Loucy (cell line): ENCODE data around the gene CRABP1.

Source experiments
- H2AFZ ChIP-seq: fragments of 200-600 bp; sonication (generic); 2 replicates; pipeline ENCODE4 v1.6.0; 2016; ENCODE audit warnings: antibody characterized with exemption, mild to moderate bottlenecking, low read length, moderate library complexity
- H3F3A ChIP-seq: fragments of 200-600 bp; 2 replicates; pipeline ENCODE4 v1.6.0; 2016; ENCODE audit warnings: antibody characterized with exemption, low read depth, mild to moderate bottlenecking
- H3K27me3 ChIP-seq: fragments of 200-600 bp; sonication (generic); 2 replicates; pipeline ENCODE4 v1.6.1; 2014; ENCODE audit warnings: low read length, mild to moderate bottlenecking; ENCODE audit not compliant: insufficient read depth, poor library complexity, severe bottlenecking
- H3K36me3 ChIP-seq: fragments of 200-600 bp; sonication (generic); 2 replicates; pipeline ENCODE4 v1.6.1; 2016; ENCODE audit warnings: low read length; ENCODE audit not compliant: insufficient read depth
- H3K4me1 ChIP-seq: fragments of 200-600 bp; sonication (generic); 2 replicates; pipeline ENCODE4 v1.5.1; 2014; ENCODE audit warnings: low read length, mild to moderate bottlenecking; ENCODE audit not compliant: insufficient read depth, poor library complexity, severe bottlenecking
- H3K4me2 ChIP-seq: fragments of 200-600 bp; sonication (generic); 2 replicates; pipeline ENCODE4 v1.6.0; 2014; ENCODE audit warnings: antibody characterized with exemption, low read length, low read depth, mild to moderate bottlenecking; ENCODE audit not compliant: poor library complexity, severe bottlenecking
- H3K4me3 ChIP-seq: fragments of 200-600 bp; sonication (generic); 2 replicates; pipeline ENCODE4 v1.5.1; 2014; ENCODE audit warnings: low read length, mild to moderate bottlenecking, mixed read lengths; ENCODE audit not compliant: poor library complexity, severe bottlenecking
- H3K79me2 ChIP-seq: fragments of 200-600 bp; sonication (generic); 2 replicates; pipeline ENCODE4 v1.6.1; 2014; ENCODE audit warnings: low read length; ENCODE audit not compliant: insufficient read depth
- H3K9ac ChIP-seq: fragments of 200-600 bp; sonication (generic); 2 replicates; pipeline ENCODE4 v1.6.0; 2014; ENCODE audit warnings: mild to moderate bottlenecking, low read depth, low read length, moderate library complexity; ENCODE audit not compliant: poor library complexity, severe bottlenecking
- H3K9me2 ChIP-seq: fragments of 200-600 bp; sonication (generic); replicated peaks from 2 replicates; pipeline ENCODE4 v1.6.1; 2016; ENCODE audit warnings: low read depth, low read length, mixed read lengths
- H3K9me3 ChIP-seq: fragments of 200-600 bp; sonication (generic); 2 replicates; pipeline ENCODE4 v1.6.1; 2014; ENCODE audit warnings: mild to moderate bottlenecking, antibody characterized with exemption, low read length, low read depth; ENCODE audit not compliant: insufficient read depth
- H4K20me1 ChIP-seq: fragments of 200-600 bp; sonication (generic); 2 replicates; pipeline ENCODE4 v1.6.0; 2014; ENCODE audit warnings: antibody characterized with exemption, low read length, mild to moderate bottlenecking; ENCODE audit not compliant: insufficient read depth, poor library complexity, severe bottlenecking
- CTCF ChIP-seq: fragments of 200-600 bp; sonication (generic); conservative IDR thresholded peaks from 2 replicates; pipeline ENCODE4 v1.5.1; 2014; ENCODE audit warnings: mild to moderate bottlenecking, antibody characterized with exemption, low read length
- EZH2phosphoT487 ChIP-seq: fragments of 200-600 bp; IDR thresholded peaks from 2 replicates; pipeline ENCODE4 v1.6.1; 2018; ENCODE audit warnings: antibody characterized with exemption, mild to moderate bottlenecking, moderate library complexity, borderline replicate concordance

Gene CRABP1

GRCh38 chr15:78320183-78320582 lies 20.0 kb upstream of the CRABP1 start:
- Histone ChIP-seq H3K36me3 (no peaks in the 10 kb centered on the region), H3K79me2 (no peaks in the 10 kb centered on the region), H3K4me3 (no peak overlapping the region), H2AFZ (no peak overlapping the region), H3K9me3 (no peaks in the 10 kb centered on the region), H3K4me1 (no peaks in the 10 kb centered on the region), H3K27me3 (no peaks in the 10 kb centered on the region), H4K20me1 (no peaks in the 10 kb centered on the region), H3K4me2 (no peak overlapping the region), H3K9ac (no peak overlapping the region), H3K9me2 (no peaks in the 10 kb centered on the region), H3F3A (no peaks in the 10 kb centered on the region)
- TF ChIP-seq EZH2phosphoT487 (no peak), CTCF (no peak)

GRCh38 chr15:78321041-78321570 lies 19.0 kb upstream of the CRABP1 start:
- Histone ChIP-seq H3K4me1 (no peaks in the 10 kb centered on the region), H2AFZ (no peak overlapping the region), H3K4me3 (no peak overlapping the region), H3F3A (no peaks in the 10 kb centered on the region), H3K79me2 (no peaks in the 10 kb centered on the region), H3K4me2 (no peak overlapping the region), H3K9me2 (no peaks in the 10 kb centered on the region), H3K27me3 (no peaks in the 10 kb centered on the region), H3K9ac (no peak overlapping the region), H4K20me1 (no peaks in the 10 kb centered on the region), H3K9me3 (no peaks in the 10 kb centered on the region), H3K36me3 (no peaks in the 10 kb centered on the region)
- no peak for TF ChIP-seq EZH2phosphoT487
- TF ChIP-seq CTCF: no peak

- H2AFZ ChIP-seq: no peak overlapping the region
- no peaks in the 10 kb centered on the region for H3K79me2 ChIP-seq
- no peaks in the 10 kb centered on the region for H3K4me1 ChIP-seq
- TF ChIP-seq CTCF (no peak), EZH2phosphoT487 (no peak)
- no peaks in the 10 kb centered on the region for H3K27me3 ChIP-seq
- no peak overlapping the region for H3K4me3 ChIP-seq
- H4K20me1 ChIP-seq: no peaks in the 10 kb centered on the region
- H3K36me3 ChIP-seq: no peaks in the 10 kb centered on the region
- no peaks in the 10 kb centered on the region for H3K9me2 ChIP-seq
- H3F3A ChIP-seq: no peaks in the 10 kb centered on the region
- H3K4me2 ChIP-seq: no peak overlapping the region
- no peak overlapping the region for H3K9ac ChIP-seq
- H3K9me3 ChIP-seq: no peaks in the 10 kb centered on the region
Measured at GRCh38 chr15:78321786-78322185, 18.4 kb upstream of the CRABP1 start.
